Esophagus muscularis mucosa (tissue), 4 donors: ENCODE data around the gene CDHR5. TPM values are rescaled to one million over a fixed set of nuclear protein-coding genes. Genes with fewer than 3 reads are reported as not detected.

ENCODE experiments used
- DNase-seq: peaks from one replicate; pipeline ENCODE4 v3.0.0-alpha.2; 2017; ENCODE audit errors: extremely low spot score
- H3K27ac ChIP-seq, 4 donors: fragments of 200-600 bp; sonication (generic); replicated peaks in 1 of 4; 1 replicate in 3 of 4; 2 replicates in 1 of 4; pipeline ENCODE4 v1.5.1; 2016 to 2019; ENCODE audit warnings: mild to moderate bottlenecking in 1 of 4
- H3K27me3 ChIP-seq, 4 donors: fragments of 200-600 bp; sonication (generic); one replicate each; pipeline versions ENCODE4 v1.5.1 to v1.6.0; 2016 to 2019
- H3K36me3 ChIP-seq, 4 donors: fragments of 200-600 bp; sonication (generic); one replicate each; pipeline ENCODE4 v1.5.1; 2016 to 2019
- H3K4me1 ChIP-seq, 4 donors: fragments of 200-600 bp; sonication (generic); one replicate each; pipeline ENCODE4 v1.5.1; 2016 to 2019
- H3K4me3 ChIP-seq, 4 donors: fragments of 200-600 bp; sonication (generic); 1 replicate in 2 of 4; 2 replicates in 2 of 4; pipeline ENCODE4 v1.5.1; 2016 to 2019; ENCODE audit warnings: mild to moderate bottlenecking in 4 of 4, moderate library complexity in 1 of 4
- H3K9me3 ChIP-seq, 4 donors: fragments of 200-600 bp; sonication (generic); 1 replicate in 3 of 4; 2 replicates in 1 of 4; pipeline ENCODE4 v1.5.1; 2016 to 2019
- CTCF ChIP-seq, 3 experiments: fragments of 200-600 bp in 2 of 3; fragments of 450-650 bp in 1 of 3; sonication (generic) in 2 of 3; IDR thresholded peaks; one replicate each; pipeline ENCODE4 v1.5.1; 2017 to 2019; ENCODE audit warnings: antibody characterized with exemption in 3 of 3, mild to moderate bottlenecking in 2 of 3, moderate library complexity in 1 of 3
- EP300 ChIP-seq: sonication (generic); formaldehyde crosslinking; IDR thresholded peaks from one replicate; pipeline ENCODE4 v1.6.1; 2017; ENCODE audit warnings: antibody characterized with exemption
- POLR2A ChIP-seq: fragments of 450-650 bp; IDR thresholded peaks from one replicate; pipeline ENCODE4 v1.6.1; 2017; ENCODE audit warnings: antibody characterized with exemption, moderate library complexity, mild to moderate bottlenecking, low read depth
- POLR2AphosphoS5 ChIP-seq, 2 donors: sonication (generic); formaldehyde crosslinking; IDR thresholded peaks; one replicate each; pipeline ENCODE4 v1.6.1; 2017; ENCODE audit warnings: antibody characterized with exemption in 2 of 2
- WGBS: methylation state at CpG from one replicate; pipeline ENCODE4 v1.1.5; 2018; 5-methylcytosine and 5-hydroxymethylcytosine counted together
- intact Hi-C: fragments of 100-400 bp; cut with DNase I; formaldehyde crosslinking; loops from one replicate; pipeline ENCODE4 v1.15.1; 2023
- total RNA-seq, 4 donors: library from RNA; depleted of rRNA; stranded (reverse); fragments of >200 nt; gene quantifications; one replicate each; pipeline versions ENCODE4 v1.1.0 to v1.2.1, GENCODE V29; 2016

CDHR5 gene
- total RNA-seq, 4 donors from 2014 or later: 1.3 TPM; not detected in 3

DNA sequence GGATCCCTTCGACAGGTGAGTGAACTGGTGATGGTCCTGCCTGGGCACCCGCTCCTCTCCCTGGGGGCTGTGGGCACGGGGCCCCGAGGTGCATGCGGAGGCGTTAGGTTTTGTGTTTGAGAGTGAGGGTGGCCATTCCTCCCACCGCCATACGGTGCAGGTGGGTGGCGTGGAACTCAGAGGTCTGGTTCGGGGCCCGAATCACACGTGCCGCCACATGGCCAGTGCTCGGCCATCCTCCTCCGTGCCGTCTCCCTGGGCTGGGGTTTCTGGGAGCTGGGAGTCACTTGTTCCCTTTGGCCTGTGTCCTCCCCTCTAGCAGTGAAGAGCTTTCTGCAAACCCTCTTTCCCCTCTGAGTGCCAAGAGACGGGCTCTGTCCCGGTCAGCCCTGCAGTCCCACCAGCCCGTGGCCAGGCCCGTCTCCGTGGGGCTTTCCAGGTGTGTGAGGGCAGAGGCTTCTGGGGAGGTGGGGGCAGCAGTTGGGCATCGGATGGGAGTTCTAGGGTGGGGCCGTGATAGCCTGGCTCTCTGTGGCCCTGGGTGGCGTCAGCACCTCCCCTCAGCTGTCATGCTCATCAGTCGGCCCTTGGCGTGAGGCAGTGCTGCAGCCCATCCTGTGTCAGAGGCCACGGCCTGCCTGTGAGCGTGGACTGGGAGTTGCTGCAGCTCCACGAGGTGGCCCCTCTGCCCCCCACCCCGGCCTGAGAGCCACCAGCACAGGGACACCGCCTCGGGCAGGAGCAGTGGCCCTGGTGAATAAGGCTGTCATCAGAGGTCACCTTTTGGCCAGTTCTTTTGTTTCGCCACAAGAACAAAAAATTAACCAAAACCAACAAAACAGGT is 19.2 kb downstream of the CDHR5 start:
- Histone ChIP-seq H3K4me1 (peaks cover 4 to 14% (median 10%) of the 10 kb centered on the region in 4 donors), H3K27me3 (no peaks in the 10 kb centered on the region), H3K9me3 (no peaks in the 10 kb centered on the region), H3K36me3 (peaks cover 86 to 100% (median 99%) of the 10 kb centered on the region in 4 donors), H3K27ac (peak overlapping the region; percentile 55 to 79 (median 70)), H3K4me3 (no peak overlapping the region)
- TF ChIP-seq EP300 (no peak), POLR2AphosphoS5 (IDR thresholded peaks at IDR 0.05) (no peak), CTCF (IDR thresholded peaks at IDR 0.05) (no peak), POLR2A (no peak)
- no peak for DNase-seq
- WGBS: 94% methylated on average over 19 of the region's 33 CpGs
- intact Hi-C loops: no loop called here

GRCh38 chr11:603154-603553 is 21.6 kb downstream of the CDHR5 start:
- no peaks in the 10 kb centered on the region for H3K27me3 ChIP-seq
- no peak overlapping the region for H3K27ac ChIP-seq
- H3K9me3 ChIP-seq: no peaks in the 10 kb centered on the region
- no peak for DNase-seq
- peaks cover 4 to 13% (median 9%) of the 10 kb centered on the region in 4 donors for H3K4me1 ChIP-seq
- no peak for TF ChIP-seq CTCF (IDR thresholded peaks at IDR 0.05)
- TF ChIP-seq EP300: no peak
- no peak for TF ChIP-seq POLR2A
- no peak for TF ChIP-seq POLR2AphosphoS5 (IDR thresholded peaks at IDR 0.05)
- no peak overlapping the region for H3K4me3 ChIP-seq
- peaks cover 78 to 100% (median 99%) of the 10 kb centered on the region in 4 donors for H3K36me3 ChIP-seq
- WGBS: 87% methylated on average over 13 of the region's 13 CpGs
- intact Hi-C loops: no loop called here

GRCh38 chr11:601573-602245 is 23.0 kb downstream of the CDHR5 start:
- H3K27ac ChIP-seq: no peak overlapping the region
- 95% methylated on average over 22 of the region's 23 CpGs for WGBS
- H3K4me1 ChIP-seq: peaks cover 4 to 13% (median 8%) of the 10 kb centered on the region in 4 donors
- H3K9me3 ChIP-seq: no peaks in the 10 kb centered on the region
- H3K4me3 ChIP-seq: no peak overlapping the region
- H3K36me3 ChIP-seq: peaks cover 78 to 100% (median 99%) of the 10 kb centered on the region in 4 donors
- no peaks in the 10 kb centered on the region for H3K27me3 ChIP-seq
- DNase-seq: no peak
- intact Hi-C loops: no loop called here
- TF ChIP-seq CTCF (IDR thresholded peaks at IDR 0.05) (no peak), EP300 (no peak), POLR2AphosphoS5 (IDR thresholded peaks at IDR 0.05) (no peak), POLR2A (no peak)

GRCh38 chr11:598005-598680 is 26.6 kb downstream of the CDHR5 start:
- H3K27me3 ChIP-seq: no peaks in the 10 kb centered on the region
- no peak overlapping the region for H3K4me3 ChIP-seq
- H3K36me3 ChIP-seq: peaks cover 79 to 100% (median 99%) of the 10 kb centered on the region in 4 donors
- WGBS: 88% methylated on average over 21 of the region's 30 CpGs
- H3K9me3 ChIP-seq: no peaks in the 10 kb centered on the region
- no peaks in the 10 kb centered on the region for H3K4me1 ChIP-seq
- no peak for TF ChIP-seq POLR2A
- intact Hi-C loops: no loop called here
- no peak overlapping the region for H3K27ac ChIP-seq
- no peak for DNase-seq
